DLD1 (cell line): ENCODE data around the gene CCDC148.

Source experiments
- in situ Hi-C: cut with HindIII; loops from 2 replicates; pipeline ENCODE4 v1.10.0; 2017; ENCODE audit warnings: low sequenced_read_pairs

CCDC148 gene

DNA sequence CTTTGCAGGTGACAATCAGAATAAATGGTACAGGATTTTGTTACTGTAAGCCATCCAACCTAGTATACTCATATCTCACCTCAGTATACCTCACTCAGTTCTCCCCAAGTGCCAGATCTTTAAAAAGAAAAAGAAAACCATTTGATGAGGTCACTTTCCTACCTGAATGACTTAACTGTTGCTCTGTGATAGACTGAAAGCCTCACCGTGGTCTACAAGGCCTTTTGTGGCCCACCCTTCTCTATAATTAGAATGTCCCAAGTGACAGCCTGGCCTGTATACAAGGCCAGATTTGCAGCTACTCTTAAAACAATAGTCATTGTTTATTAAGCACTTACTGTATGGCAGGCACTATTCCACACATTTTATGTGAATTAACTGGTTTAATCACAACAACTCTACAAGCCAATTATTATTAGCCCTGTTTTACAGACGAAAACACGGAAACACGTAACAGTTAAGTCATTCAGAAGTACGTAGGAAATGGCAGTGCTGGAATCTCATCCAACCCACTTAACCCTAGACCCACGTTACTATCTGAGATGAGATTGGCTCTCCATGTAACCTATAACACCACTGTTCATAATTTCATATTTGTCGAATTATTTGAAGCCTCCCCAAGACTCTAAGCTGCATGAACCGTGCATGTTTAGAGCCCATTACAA, 28.5 kb upstream of the CCDC148 start:
- in situ Hi-C loops, result no loop called here

GRCh38 chr2:158482594-158482993, 26.0 kb upstream of the CCDC148 start:
- in situ Hi-C loops, result no loop called here

DNA sequence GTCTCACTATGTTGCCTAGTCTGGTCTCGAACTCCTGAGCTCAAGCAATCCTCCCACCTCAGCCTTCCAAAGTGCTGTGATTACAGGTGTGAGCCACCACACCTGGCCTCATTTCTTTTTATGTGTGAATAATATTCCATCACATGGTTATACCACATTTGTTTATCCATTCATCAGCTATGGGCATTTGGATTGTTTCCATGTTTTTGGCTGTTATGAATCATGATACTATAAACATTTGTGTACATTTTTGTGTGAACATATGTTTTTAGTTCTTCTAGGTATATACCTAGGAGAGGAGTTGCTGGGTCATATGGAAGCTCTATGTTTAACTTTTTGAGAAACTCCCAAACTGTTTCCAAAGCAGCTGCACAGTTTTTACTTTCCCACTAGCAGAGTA, 24.6 kb upstream of the CCDC148 start:
- in situ Hi-C loops, result no loop called here

GRCh38 chr2:158478816-158479215, 22.3 kb upstream of the CCDC148 start:
- in situ Hi-C loops, result loop anchor here (10.0 kb wide), 1 partner anchor 56 kb away; no protein-coding TSS in a partner anchor

GRCh38 chr2:158478237-158478636, 21.7 kb upstream of the CCDC148 start:
- in situ Hi-C loops, result loop anchor here (10.0 kb wide), 1 partner anchor 57 kb away; no protein-coding TSS in a partner anchor

GRCh38 chr2:158477202-158477601, 20.6 kb upstream of the CCDC148 start:
- in situ Hi-C loops, result loop anchor here (10.0 kb wide), 1 partner anchor 58 kb away; no protein-coding TSS in a partner anchor

- in situ Hi-C loops, result loop anchor here (10.0 kb wide), 1 partner anchor 60 kb away; no protein-coding TSS in a partner anchor
These were observed 18.0 kb upstream of the CCDC148 start for GRCh38 chr2:158474526-158475011.

- in situ Hi-C loops, result loop anchor here (10.0 kb wide), 1 partner anchor 61 kb away; no protein-coding TSS in a partner anchor
These were observed 17.3 kb upstream of the CCDC148 start for GRCh38 chr2:158473719-158474392.

DNA sequence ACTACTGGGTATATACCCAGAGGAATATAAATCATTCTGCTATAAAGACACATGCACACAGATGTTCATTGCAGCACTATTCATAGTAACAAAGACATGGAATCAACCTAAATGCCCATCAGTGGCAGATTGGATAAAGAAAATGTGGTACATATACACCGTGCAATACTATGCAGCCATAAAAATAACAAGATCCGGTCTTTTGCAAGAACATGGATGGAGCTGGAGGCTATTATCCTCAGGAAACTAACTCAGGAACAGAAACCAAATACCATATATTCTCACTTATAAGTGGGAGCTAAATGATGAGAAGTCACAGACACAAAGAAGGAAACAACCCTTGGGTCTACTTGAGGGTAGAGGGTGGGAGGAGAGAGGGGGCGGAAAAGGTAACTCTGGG, 16.7 kb upstream of the CCDC148 start:
- in situ Hi-C loops, result loop anchor here (10.0 kb wide), 1 partner anchor 62 kb away; no protein-coding TSS in a partner anchor

DNA sequence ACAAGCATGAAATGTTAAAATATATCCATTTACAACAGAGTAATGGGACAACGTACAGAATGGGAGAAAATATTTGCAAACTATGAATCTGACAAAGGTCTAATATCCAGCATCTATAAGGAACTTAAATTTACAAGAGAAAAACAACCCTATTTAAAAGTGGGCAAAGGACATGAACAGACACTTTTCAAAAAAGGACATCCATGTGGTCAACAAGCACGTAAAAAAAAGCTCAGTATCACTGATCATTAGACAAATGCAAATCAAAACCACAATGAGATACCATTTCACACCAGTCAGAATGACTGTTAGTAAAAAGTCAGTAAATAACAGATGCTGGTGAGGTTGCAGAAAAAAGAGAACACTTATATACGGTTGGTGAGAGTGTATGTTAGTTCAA, 16.3 kb upstream of the CCDC148 start:
- in situ Hi-C loops, result loop anchor here (10.0 kb wide), 1 partner anchor 62 kb away; no protein-coding TSS in a partner anchor

- in situ Hi-C loops, result no loop called here
These were observed 10.7 kb upstream of the CCDC148 start for GRCh38 chr2:158467248-158467647.

- in situ Hi-C loops, result no loop called here
These were observed 8.1 kb upstream of the CCDC148 start for GRCh38 chr2:158464426-158465281.

DNA sequence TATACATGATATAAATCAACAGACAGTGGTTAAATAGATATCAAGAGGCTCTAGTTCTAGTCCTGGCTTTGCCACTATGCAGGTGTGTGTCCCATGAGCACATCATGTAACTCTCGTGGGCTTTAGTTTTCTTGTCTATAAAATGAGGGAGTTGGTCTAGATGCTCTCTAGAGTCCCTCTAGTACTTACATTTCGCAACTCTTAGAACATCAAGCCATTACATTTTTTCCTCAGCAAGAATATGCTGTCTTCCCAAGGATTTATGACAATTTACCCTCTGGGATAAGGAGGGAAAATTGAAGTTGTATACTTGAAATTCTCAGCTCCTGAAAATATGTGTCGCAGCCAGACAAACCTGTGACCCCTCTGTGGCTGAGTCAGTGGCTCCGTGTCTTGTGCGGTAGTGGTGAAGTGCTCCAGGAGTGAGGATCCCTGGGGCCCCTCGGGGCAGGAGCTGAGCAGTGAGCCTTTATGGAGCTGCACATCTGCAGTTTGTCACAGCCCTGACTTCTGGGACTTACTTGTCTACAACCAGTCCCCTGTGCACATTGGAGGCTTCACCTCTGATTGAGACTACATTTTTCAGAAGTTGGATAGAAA, 7.0 kb upstream of the CCDC148 start:
- in situ Hi-C loops, result no loop called here

- in situ Hi-C loops, result no loop called here
These were observed 4.2 kb upstream of the CCDC148 start for GRCh38 chr2:158460632-158461297.

DNA sequence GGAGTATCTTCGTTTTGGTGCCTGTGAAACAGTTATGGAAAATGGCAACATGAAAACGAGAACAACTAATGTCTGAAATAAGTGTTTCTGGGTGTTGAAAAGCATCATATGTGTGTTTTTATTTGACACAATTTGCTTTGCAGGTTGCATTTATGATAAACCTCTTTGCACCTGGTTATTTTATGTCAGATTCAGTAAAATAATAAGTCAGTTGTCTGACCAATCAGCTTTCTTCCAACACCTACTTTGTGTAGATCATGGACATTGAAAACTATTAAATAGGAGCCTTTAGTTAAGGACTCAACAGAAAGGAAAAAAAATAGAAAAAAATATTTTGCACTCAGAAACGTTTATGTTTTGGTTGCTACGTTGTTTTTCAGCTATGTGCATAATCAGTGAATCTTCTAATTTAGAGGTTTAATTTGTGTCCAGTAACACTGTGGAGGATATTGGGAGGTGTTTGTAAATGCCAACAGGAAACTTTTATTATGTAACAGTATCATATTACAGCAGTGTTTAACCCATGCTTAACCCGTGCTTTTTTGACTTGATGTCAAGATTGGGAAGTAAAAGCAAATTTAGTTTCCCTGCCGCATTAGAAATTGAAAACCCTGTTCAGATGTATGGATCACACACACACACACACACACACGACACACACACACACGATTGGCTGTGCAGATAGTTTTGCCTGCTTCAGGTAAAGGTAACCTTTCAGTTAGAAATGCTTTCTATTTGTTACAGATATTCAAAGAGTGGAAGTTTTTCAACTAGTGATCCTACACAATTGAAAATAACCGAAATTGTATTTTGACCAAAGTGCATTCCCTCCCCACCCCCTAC, 2.8 kb upstream of the CCDC148 start:
- in situ Hi-C loops, result no loop called here

GRCh38 chr2:158458617-158458920, 2.0 kb upstream of the CCDC148 start:
- in situ Hi-C loops, result no loop called here

DNA sequence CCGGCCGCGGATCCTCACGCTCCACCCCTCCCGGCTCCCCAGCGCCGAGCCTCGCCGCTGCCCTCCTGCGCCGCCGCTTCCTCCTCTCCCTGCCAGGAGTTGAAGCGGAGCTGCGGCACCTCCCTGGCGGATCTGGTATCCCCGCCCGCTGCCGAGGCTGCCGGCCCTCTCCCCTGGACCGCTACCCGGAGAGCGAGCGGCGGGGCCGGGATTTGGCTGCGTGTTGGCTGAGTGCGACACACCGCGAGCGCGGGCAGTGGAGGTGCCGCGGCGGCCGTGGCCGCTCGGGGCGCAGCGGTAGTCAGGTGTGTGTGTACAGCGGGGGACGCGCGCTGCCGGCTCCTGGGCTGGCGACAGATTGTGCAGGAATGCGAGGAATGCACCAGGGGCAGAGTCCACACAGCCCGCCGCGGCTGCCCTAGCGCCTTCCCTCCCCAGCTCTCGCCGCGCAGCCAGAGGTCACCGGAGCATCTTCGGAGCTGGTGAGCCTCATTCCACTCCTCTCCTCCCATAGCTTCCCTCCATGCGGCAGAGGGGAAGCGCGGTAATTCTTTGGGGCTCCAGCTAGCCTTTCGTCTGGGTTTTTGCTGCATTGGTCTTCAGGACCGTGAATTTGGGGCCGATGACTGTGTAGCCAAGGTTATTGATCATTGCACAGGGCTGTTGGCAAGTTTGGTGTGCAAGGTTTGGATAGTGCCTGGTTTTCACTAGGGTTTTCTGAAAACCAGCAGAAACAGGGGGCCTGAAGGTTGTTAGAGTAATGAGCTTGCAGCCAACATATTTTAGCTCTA, 1.5 kb upstream of the CCDC148 start:
- in situ Hi-C loops, result no loop called here

- in situ Hi-C loops, result no loop called here
These were observed 706 bp upstream of the CCDC148 start for GRCh38 chr2:158457092-158457825.
